LHCN-M2 (cell line): ENCODE measurements around the gene CTSO. TPM values are rescaled to one million over a fixed set of nuclear protein-coding genes. Genes with fewer than 3 reads are reported as not detected.
"Not testable (repeated sequence)": the region's sequence is repeated elsewhere in the genome, so short reads cannot be mapped to it uniquely, and the experiment has no call there.

Experiments
- DNase-seq: peaks from one replicate; pipeline ENCODE4 v3.0.0-alpha.2; 2012; ENCODE audit warnings: low read depth
- total RNA-seq: library from RNA; depleted of rRNA; stranded (reverse); fragments of >200 nt; gene quantifications from 2 replicates; pipeline ENCODE4 v1.2.3, GENCODE V29; 2014

Gene CTSO
- total RNA-seq, 1 experiment from 2014 or later: 20.7 TPM

- no peak for DNase-seq
Observed at GRCh38 chr4:155956461-155956860, 2.8 kb upstream of the CTSO start.

- DNase-seq: no peak
Observed at GRCh38 chr4:155954939-155955338, 1.3 kb upstream of the CTSO start.

GRCh38 chr4:155954118-155954685 is 536 bp upstream of the CTSO start:
- no peak for DNase-seq

GRCh38 chr4:155952501-155952901 is 1.2 kb downstream of the CTSO start:
- peak; percentile 37 for DNase-seq

GRCh38 chr4:155950461-155950860 is 3.2 kb downstream of the CTSO start:
- no peak for DNase-seq

- DNase-seq: no peak
Observed at GRCh38 chr4:155948541-155948940, 5.1 kb downstream of the CTSO start.

- peak; percentile 68 for DNase-seq
Observed at GRCh38 chr4:155946486-155946885, 7.2 kb downstream of the CTSO start.

- peak; percentile 19 for DNase-seq
Observed at GRCh38 chr4:155944516-155944915, 9.2 kb downstream of the CTSO start.

- DNase-seq: no peak
Observed at GRCh38 chr4:155943605-155944291, 9.9 kb downstream of the CTSO start.

GRCh38 chr4:155941820-155942219 is 11.8 kb downstream of the CTSO start:
- DNase-seq: no peak

GRCh38 chr4:155941085-155941790 is 12.4 kb downstream of the CTSO start:
- no peak for DNase-seq

- DNase-seq: no peak
Observed at GRCh38 chr4:155935389-155935986, 18.2 kb downstream of the CTSO start.

GRCh38 chr4:155934634-155935033 is 19.0 kb downstream of the CTSO start:
- not testable (repeated sequence) for DNase-seq

GRCh38 chr4:155931634-155932033 is 22.0 kb downstream of the CTSO start:
- DNase-seq: no peak

GRCh38 chr4:155930330-155930729 is 23.3 kb downstream of the CTSO start:
- DNase-seq: no peak

- DNase-seq: no peak
Observed at GRCh38 chr4:155929833-155930232, 23.8 kb downstream of the CTSO start.

- DNase-seq: no peak
Observed at GRCh38 chr4:155924637-155925036, 29.0 kb downstream of the CTSO start.

GRCh38 chr4:155921597-155921996 is 32.1 kb downstream of the CTSO start:
- DNase-seq: no peak

- no peak for DNase-seq
Observed at GRCh38 chr4:155914782-155915181, 38.9 kb downstream of the CTSO start.

- DNase-seq: no peak
Observed at GRCh38 chr4:155911905-155912304, 41.8 kb downstream of the CTSO start.

GRCh38 chr4:155909615-155910226 is 43.9 kb downstream of the CTSO start:
- DNase-seq: no peak
